Measurements from ENCODE around the gene GARS1. TPM values are rescaled to one million over a fixed set of nuclear protein-coding genes. Genes with fewer than 3 reads are reported as not detected.

GARS1 gene
- total and polyA plus RNA-seq, 2 donors (not counting 1 experiment from before 2014, with no cell fraction given) = 322 to 669 TPM

- Histone ChIP-seq H3K4me1 (ENCODE audit: control insufficient read depth, extremely low read depth, insufficient read depth, low read length) (no peaks in the 10 kb centered on the region), H3K27ac (ENCODE audit: insufficient read depth, low read length) (no peak overlapping the region), H3K4me3 (replicated peaks in 1 of 4; ENCODE audit: control extremely low read depth in 1 of 4, insufficient read depth in 1 of 4, low read depth in 3 of 4, low read length in 4 of 4) (no peak overlapping the region), H3K36me3 (ENCODE audit: control insufficient read depth, insufficient read depth, low read length) (no peaks in the 10 kb centered on the region), H3K9ac (ENCODE audit: insufficient read depth, low read length) (no peak overlapping the region), H2AFZ (ENCODE audit: low read length) (no peak overlapping the region), H3K9me3 (ENCODE audit: control insufficient read depth, insufficient read depth, low read depth, low read length) (no peaks in the 10 kb centered on the region), H3K4me2 (ENCODE audit: extremely low read depth, insufficient read depth, low read length) (no peak overlapping the region), H3K27me3 (ENCODE audit: control insufficient read depth, insufficient read depth, low read length) (no peaks in the 10 kb centered on the region), H4K20me1 (ENCODE audit: control insufficient read depth, extremely low read depth, insufficient read depth, low read length) (no peaks in the 10 kb centered on the region), H3K79me2 (ENCODE audit: control insufficient read depth, insufficient read depth, low read length) (no peaks in the 10 kb centered on the region)
- no peak for TF ChIP-seq EZH2 (IDR thresholded peaks at IDR 0.05; ENCODE audit: low read length, missing control alignments)
- no peak for TF ChIP-seq CTCF (conservative IDR thresholded peaks at IDR 0.05 in 1 of 2, IDR thresholded peaks at IDR 0.05 in 1 of 2; ENCODE audit: low read depth in 1 of 2, low read length in 2 of 2)
- DNase-seq (ENCODE audit: low read depth in 2 of 2) = no peak
These were observed 58.3 kb downstream of the GARS1 start for GRCh38 chr7:30652698-30653641.

DNA sequence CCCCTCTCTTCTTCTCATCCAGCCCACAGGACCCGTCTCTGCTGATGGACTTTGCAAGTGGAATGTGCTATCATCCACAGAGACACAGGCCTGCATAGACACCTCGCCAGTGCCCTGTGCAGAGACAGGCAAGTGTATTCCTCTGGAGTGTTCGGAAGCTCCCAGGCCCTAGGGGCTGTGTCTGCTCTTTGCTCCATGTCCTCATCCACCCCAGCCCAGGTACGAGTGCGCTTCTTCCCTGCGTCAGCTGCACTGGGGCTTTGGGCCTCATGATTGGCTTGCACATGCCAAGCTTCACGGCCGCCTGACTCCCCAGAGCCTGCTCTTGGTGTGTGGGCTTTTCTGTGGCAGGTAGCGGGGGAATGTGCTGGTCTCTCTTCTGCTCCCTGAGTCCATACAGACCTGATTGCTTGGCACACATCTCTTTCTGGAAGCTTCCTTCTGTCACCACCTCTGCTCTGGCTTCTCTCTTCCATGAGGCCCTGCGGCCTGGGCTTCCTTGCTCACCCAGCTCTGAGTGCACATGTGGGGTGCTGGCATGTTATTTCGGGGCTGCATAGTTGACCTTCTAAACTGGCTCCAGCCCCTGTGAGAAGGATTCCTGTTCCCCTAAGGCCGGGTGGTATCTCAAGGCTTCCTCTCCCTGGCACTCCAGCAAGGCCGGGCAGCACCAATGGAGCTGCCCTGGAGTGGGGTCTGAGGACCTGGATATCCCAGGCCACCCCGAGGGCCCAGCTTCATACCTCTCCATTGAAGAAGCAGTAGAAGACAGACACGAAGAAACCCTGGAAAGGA, 59.8 kb downstream of the GARS1 start:
- no peak overlapping the region for H2AFZ ChIP-seq (ENCODE audit: low read length)
- no peaks in the 10 kb centered on the region for H3K4me1 ChIP-seq (ENCODE audit: control insufficient read depth, extremely low read depth, insufficient read depth, low read length)
- H3K4me2 ChIP-seq (ENCODE audit: extremely low read depth, insufficient read depth, low read length) = no peak overlapping the region
- no peak overlapping the region for H3K27ac ChIP-seq (ENCODE audit: insufficient read depth, low read length)
- no peak for TF ChIP-seq CTCF (conservative IDR thresholded peaks at IDR 0.05 in 1 of 2, IDR thresholded peaks at IDR 0.05 in 1 of 2; ENCODE audit: low read depth in 1 of 2, low read length in 2 of 2)
- TF ChIP-seq EZH2 (IDR thresholded peaks at IDR 0.05; ENCODE audit: low read length, missing control alignments) = no peak
- H3K4me3 ChIP-seq (replicated peaks in 1 of 4; ENCODE audit: control extremely low read depth in 1 of 4, insufficient read depth in 1 of 4, low read depth in 3 of 4, low read length in 4 of 4) = no peak overlapping the region
- no peaks in the 10 kb centered on the region for H3K27me3 ChIP-seq (ENCODE audit: control insufficient read depth, insufficient read depth, low read length)
- H4K20me1 ChIP-seq (ENCODE audit: control insufficient read depth, extremely low read depth, insufficient read depth, low read length) = no peaks in the 10 kb centered on the region
- no peak overlapping the region for H3K9ac ChIP-seq (ENCODE audit: insufficient read depth, low read length)
- no peaks in the 10 kb centered on the region for H3K79me2 ChIP-seq (ENCODE audit: control insufficient read depth, insufficient read depth, low read length)
- no peaks in the 10 kb centered on the region for H3K36me3 ChIP-seq (ENCODE audit: control insufficient read depth, insufficient read depth, low read length)
- no peaks in the 10 kb centered on the region for H3K9me3 ChIP-seq (ENCODE audit: control insufficient read depth, insufficient read depth, low read depth, low read length)
- DNase-seq (ENCODE audit: low read depth in 2 of 2) = no peak

All from fibroblast of lung (primary cell).